GM12878 (cell line): Measurements from ENCODE around the gene STPG1. TPM values are rescaled to one million over a fixed set of nuclear protein-coding genes. Genes with fewer than 3 reads are reported as not detected.

Experiments used
- ATAC-seq: fragments of 200-7000 bp; cut with Tn5 transposase; 3 replicates; pipeline ENCODE4 v1.9.1; 2020; ENCODE audit warnings: mild to moderate bottlenecking, moderate library complexity
- BruUV-seq: library from RNA; stranded (reverse); fragments of 400-500 nt; replicated peaks from 2 replicates; lab custom pipeline; 2021; lab: Mats Ljungman, UMichigan
- CTCF ChIA-PET: fragments of 300-600 bp; sonication (Branson Sonifier 250); formaldehyde crosslinking; extraction: SDS; loops from one replicate; lab custom pipeline; 2021; ENCODE audit warnings: inconsistent platforms; lab: Yijun Ruan, JAX
- POLR2A ChIA-PET: fragments of 350-600 bp; formaldehyde crosslinking; extraction: SDS; loops from one replicate; lab custom pipeline; 2021; ENCODE audit warnings: inconsistent platforms; lab: Charles Lee
- RAD21 ChIA-PET: fragments of 300-600 bp; sonication (Branson Sonifier 250); formaldehyde crosslinking; loops from one replicate; lab custom pipeline; 2023; ENCODE audit warnings: antibody characterized with exemption; ENCODE audit not compliant: unreplicated experiment; lab: Charles Lee
- SMC1A ChIA-PET: fragments of 300-600 bp; sonication (Branson Sonifier 250); formaldehyde crosslinking; loops from one replicate; lab custom pipeline; 2023; ENCODE audit not compliant: unreplicated experiment, uncharacterized antibody; lab: Charles Lee
- DNase-seq: peaks from one replicate; pipeline ENCODE4 v3.0.0-alpha.2; 2011; ENCODE audit warnings: low read depth, low spot score
- FAIRE-seq: peaks from 3 replicates; lab custom pipeline; 2011; peaks lifted over from hg19 to GRCh38; lab: Jason Lieb, UNC
- H2AFZ ChIP-seq: 2 replicates; pipeline ENCODE4 v1.6.0; 2011; ENCODE audit warnings: low read depth, low read length, control low read depth; ENCODE audit not compliant: control insufficient read depth
- H3K27ac ChIP-seq: 2 replicates; pipeline ENCODE4 v1.5.1; 2011; ENCODE audit warnings: control low read depth; ENCODE audit not compliant: control insufficient read depth, insufficient read depth
- H3K27me3 ChIP-seq, 2 experiments: replicated peaks in 1 of 2; 2 replicates each; pipeline versions ENCODE4 v1.6.0 to v1.6.1; 2011; ENCODE audit warnings: low read length in 1 of 2; ENCODE audit not compliant: control insufficient read depth in 2 of 2, insufficient read depth in 2 of 2
- H3K36me3 ChIP-seq, 2 experiments: 2 replicates each; pipeline ENCODE4 v1.5.1; 2011; ENCODE audit warnings: low read length in 1 of 2; ENCODE audit not compliant: control insufficient read depth in 2 of 2, insufficient read depth in 2 of 2
- H3K4me1 ChIP-seq: 2 replicates; pipeline ENCODE4 v1.6.1; 2011; ENCODE audit warnings: mild to moderate bottlenecking, low read length, moderate library complexity, mixed read lengths; ENCODE audit not compliant: control insufficient read depth, insufficient read depth
- H3K4me2 ChIP-seq: 2 replicates; pipeline ENCODE4 v1.6.0; 2011; ENCODE audit warnings: control low read depth; ENCODE audit not compliant: control insufficient read depth, insufficient read depth
- H3K4me3 ChIP-seq: fragments of 200-600 bp; sonication (generic); 2 replicates; pipeline ENCODE4 v1.5.1; 2016
- H3K79me2 ChIP-seq: 2 replicates; pipeline ENCODE4 v1.6.0; 2011; ENCODE audit warnings: low read length; ENCODE audit not compliant: control insufficient read depth, insufficient read depth
- H3K9ac ChIP-seq: 2 replicates; pipeline ENCODE4 v1.8.0; 2011; ENCODE audit warnings: low read length, control low read depth, mixed read lengths; ENCODE audit not compliant: control insufficient read depth, insufficient read depth
- H3K9me3 ChIP-seq: replicated peaks from 3 replicates; pipeline ENCODE4 v1.5.1; 2011; ENCODE audit warnings: mild to moderate bottlenecking, low read length; ENCODE audit not compliant: control insufficient read depth, insufficient read depth
- H4K20me1 ChIP-seq: 2 replicates; pipeline ENCODE4 v1.6.0; 2011; ENCODE audit not compliant: control insufficient read depth, insufficient read depth
- BRCA1 ChIP-seq: IDR thresholded peaks from 2 replicates; pipeline ENCODE4 v1.6.1; 2011; ENCODE audit warnings: low read depth, low read length, improper control_type of control experiment
- ETV6 ChIP-seq, 2 experiments: fragments of 450-650 bp in 1 of 2; IDR thresholded peaks in 1 of 2; conservative IDR thresholded peaks in 1 of 2; 2 replicates each; pipeline ENCODE4 v1.6.1; 2014; ENCODE audit warnings: antibody characterized with exemption in 1 of 2, borderline replicate concordance in 1 of 2, low read depth in 1 of 2, mild to moderate bottlenecking in 1 of 2, moderate library complexity in 1 of 2
- GATAD2B ChIP-seq: fragments of 450-650 bp; conservative IDR thresholded peaks from 2 replicates; pipeline ENCODE4 v1.6.1; 2017; ENCODE audit warnings: low read depth, mild to moderate bottlenecking, moderate library complexity
- MEF2B ChIP-seq: fragments of 450-650 bp; IDR thresholded peaks from 2 replicates; pipeline ENCODE4 v1.6.1; 2018; ENCODE audit warnings: mild to moderate bottlenecking, moderate library complexity; ENCODE audit not compliant: partially characterized antibody, poor library complexity, severe bottlenecking
- NFYB ChIP-seq: IDR thresholded peaks from 2 replicates; pipeline ENCODE4 v1.6.1; 2011; ENCODE audit warnings: low read depth, mild to moderate bottlenecking, low read length, improper control_type of control experiment, moderate library complexity; ENCODE audit not compliant: insufficient read depth
- RCOR1 ChIP-seq: conservative IDR thresholded peaks from 2 replicates; pipeline ENCODE4 v1.6.1; 2012; ENCODE audit warnings: low read depth, low read length, improper control_type of control experiment
- SREBF2 ChIP-seq: IDR thresholded peaks from 2 replicates; pipeline ENCODE4 v1.6.1; 2012; ENCODE audit warnings: mild to moderate bottlenecking, low read length
- TARDBP ChIP-seq: IDR thresholded peaks from 2 replicates; pipeline ENCODE4 v1.6.1; 2016; ENCODE audit warnings: borderline replicate concordance
- TBL1XR1 ChIP-seq: IDR thresholded peaks from 2 replicates; pipeline ENCODE4 v1.6.1; 2012; ENCODE audit warnings: low read depth, low read length, improper control_type of control experiment
- WRNIP1 ChIP-seq: IDR thresholded peaks from 2 replicates; pipeline ENCODE4 v1.6.1; 2011; ENCODE audit warnings: low read depth, low read length, improper control_type of control experiment, borderline replicate concordance
- ZNF24 ChIP-seq: fragments of 450-650 bp; IDR thresholded peaks from 2 replicates; pipeline ENCODE4 v1.6.1; 2017; ENCODE audit warnings: antibody characterized with exemption, mild to moderate bottlenecking
- WGBS: methylation state at CpG from one replicate; pipeline ENCODE4 v1.1.6; 2016; ENCODE audit warnings: low lambda C conversion rate; ENCODE audit not compliant: insufficient replicate concordance, insufficient coverage; ENCODE audit errors: missing lambda C conversion rate; 5-methylcytosine and 5-hydroxymethylcytosine counted together
- in situ Hi-C: fragments of 300-500 bp; cut with MboI; formaldehyde crosslinking; loops from 9 replicates; pipeline ENCODE4 v1.14.3; 2018; ENCODE audit warnings: mixed read lengths
- intact Hi-C: fragments of 100-400 bp; cut with micrococcal nuclease; formaldehyde crosslinking; loops from one replicate; pipeline ENCODE4 v1.14.2; 2022; ENCODE audit not compliant: unreplicated experiment
- polyA plus RNA-seq, 11 experiments: library from polyadenylated mRNA; depleted of rRNA in 4 of 11; unstranded in 6 of 11; stranded (reverse) in 5 of 11; fragments of >200 nt; fragmentation: Nextera tagmentation in 4 of 11; fragmentation: Illumina TruSeq in 1 of 11; extraction: Ambion mirVana in 4 of 11; extraction: Trizol in 1 of 11; gene quantifications; 1 replicate in 1 of 11; 2 replicates in 10 of 11; pipeline versions ENCODE4 v1.2.1 to v1.2.3, GENCODE V29; 2011 to 2016; ENCODE audit warnings: inconsistent platforms in 2 of 11, missing spikeins in 2 of 11, low read depth in 1 of 11
- total RNA-seq, 4 experiments: library from RNA; depleted of rRNA in 3 of 4; stranded (reverse); fragments of >200 nt in 3 of 4; fragmentation: Illumina TruSeq in 1 of 4; extraction: Trizol in 1 of 4; gene quantifications; 2 replicates each; pipeline versions ENCODE4 v1.2.1 to v1.2.3, GENCODE V29; 2013 to 2021
- TF ChIP-seq, protein P1 (sequence below): fragments of 450-650 bp; IDR thresholded peaks from 2 replicates; pipeline ENCODE4 v1.6.1; 2016; ENCODE audit warnings: mild to moderate bottlenecking
- TF ChIP-seq, protein P2 (sequence below): IDR thresholded peaks from 2 replicates; pipeline ENCODE4 v1.6.1; 2011; ENCODE audit warnings: borderline replicate concordance, low read depth, mild to moderate bottlenecking, moderate library complexity, mixed read lengths, low read length; ENCODE audit not compliant: insufficient read depth; ENCODE audit errors: extremely low read length
- TF ChIP-seq, protein P3 (sequence below): fragments of 450-650 bp; IDR thresholded peaks from 2 replicates; pipeline ENCODE4 v1.6.1; 2017; ENCODE audit warnings: mild to moderate bottlenecking, moderate library complexity

The STPG1 gene
- total and polyA plus RNA-seq, 10 of the 15 experiments (the other 5 are each of a cell fraction or from before 2014, with no cell fraction given): 0.22 to 2.6 (median 0.73) TPM

DNA sequence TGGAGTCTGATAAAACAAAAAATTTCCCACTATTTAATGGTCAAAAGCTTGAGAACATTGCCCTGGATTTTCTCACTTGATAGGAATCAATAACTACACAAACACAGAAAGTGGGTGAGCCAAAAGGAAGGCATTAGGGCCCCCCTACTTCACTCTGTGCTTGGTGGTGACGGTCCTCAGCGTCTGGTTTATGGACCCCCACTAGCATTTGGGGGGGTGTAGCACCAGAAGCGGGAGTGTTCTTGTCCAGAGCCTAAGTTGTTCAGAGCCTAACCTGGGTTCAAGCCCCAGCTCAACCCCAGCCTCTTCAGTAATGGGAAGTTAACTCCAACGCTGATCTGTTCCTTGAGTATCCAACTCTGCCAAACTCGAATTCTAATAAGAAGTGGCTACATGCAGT is 33.1 kb downstream of the STPG1 start:
- FAIRE-seq: no peak
- no peak overlapping the region for H3K27ac ChIP-seq

More for the DNA sequence above, 33.1 kb downstream of the STPG1 start:
- DNase-seq: no peak
- RAD21 ChIA-PET: interaction anchor here (0.6 to 3.8 kb wide), 2 partner anchors 11 to 385 kb away, joined by 3 to 12 read pairs; no protein-coding TSS in a partner anchor
- Histone ChIP-seq H3K9me3 (no peaks in the 10 kb centered on the region), H3K36me3 (no peaks in the 10 kb centered on the region), H3K4me2 (no peak overlapping the region), H2AFZ (no peak overlapping the region), H3K27me3 (no peaks in the 10 kb centered on the region), H3K4me1 (peaks cover 18% of the 10 kb centered on the region), H4K20me1 (no peaks in the 10 kb centered on the region), H3K4me3 (no peak overlapping the region), H3K9ac (no peak overlapping the region), H3K79me2 (no peaks in the 10 kb centered on the region)
- CTCF ChIA-PET: interaction anchor here (1.1 to 3.2 kb wide), 3 partner anchors 10 to 230 kb away, joined by 7 to 9 read pairs (median 9); no protein-coding TSS in a partner anchor
- BruUV-seq: no TSS peak
- TF ChIP-seq, protein P1, sequence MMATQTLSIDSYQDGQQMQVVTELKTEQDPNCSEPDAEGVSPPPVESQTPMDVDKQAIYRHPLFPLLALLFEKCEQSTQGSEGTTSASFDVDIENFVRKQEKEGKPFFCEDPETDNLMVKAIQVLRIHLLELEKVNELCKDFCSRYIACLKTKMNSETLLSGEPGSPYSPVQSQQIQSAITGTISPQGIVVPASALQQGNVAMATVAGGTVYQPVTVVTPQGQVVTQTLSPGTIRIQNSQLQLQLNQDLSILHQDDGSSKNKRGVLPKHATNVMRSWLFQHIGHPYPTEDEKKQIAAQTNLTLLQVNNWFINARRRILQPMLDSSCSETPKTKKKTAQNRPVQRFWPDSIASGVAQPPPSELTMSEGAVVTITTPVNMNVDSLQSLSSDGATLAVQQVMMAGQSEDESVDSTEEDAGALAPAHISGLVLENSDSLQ: no peak
- TF ChIP-seq, protein P2, sequence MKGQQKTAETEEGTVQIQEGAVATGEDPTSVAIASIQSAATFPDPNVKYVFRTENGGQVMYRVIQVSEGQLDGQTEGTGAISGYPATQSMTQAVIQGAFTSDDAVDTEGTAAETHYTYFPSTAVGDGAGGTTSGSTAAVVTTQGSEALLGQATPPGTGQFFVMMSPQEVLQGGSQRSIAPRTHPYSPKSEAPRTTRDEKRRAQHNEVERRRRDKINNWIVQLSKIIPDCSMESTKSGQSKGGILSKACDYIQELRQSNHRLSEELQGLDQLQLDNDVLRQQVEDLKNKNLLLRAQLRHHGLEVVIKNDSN: no peak
- TF ChIP-seq TBL1XR1: no peak
- no peak for TF ChIP-seq GATAD2B
- no peak for TF ChIP-seq ZNF24
- no peak for TF ChIP-seq MEF2B
- TF ChIP-seq, protein P3, sequence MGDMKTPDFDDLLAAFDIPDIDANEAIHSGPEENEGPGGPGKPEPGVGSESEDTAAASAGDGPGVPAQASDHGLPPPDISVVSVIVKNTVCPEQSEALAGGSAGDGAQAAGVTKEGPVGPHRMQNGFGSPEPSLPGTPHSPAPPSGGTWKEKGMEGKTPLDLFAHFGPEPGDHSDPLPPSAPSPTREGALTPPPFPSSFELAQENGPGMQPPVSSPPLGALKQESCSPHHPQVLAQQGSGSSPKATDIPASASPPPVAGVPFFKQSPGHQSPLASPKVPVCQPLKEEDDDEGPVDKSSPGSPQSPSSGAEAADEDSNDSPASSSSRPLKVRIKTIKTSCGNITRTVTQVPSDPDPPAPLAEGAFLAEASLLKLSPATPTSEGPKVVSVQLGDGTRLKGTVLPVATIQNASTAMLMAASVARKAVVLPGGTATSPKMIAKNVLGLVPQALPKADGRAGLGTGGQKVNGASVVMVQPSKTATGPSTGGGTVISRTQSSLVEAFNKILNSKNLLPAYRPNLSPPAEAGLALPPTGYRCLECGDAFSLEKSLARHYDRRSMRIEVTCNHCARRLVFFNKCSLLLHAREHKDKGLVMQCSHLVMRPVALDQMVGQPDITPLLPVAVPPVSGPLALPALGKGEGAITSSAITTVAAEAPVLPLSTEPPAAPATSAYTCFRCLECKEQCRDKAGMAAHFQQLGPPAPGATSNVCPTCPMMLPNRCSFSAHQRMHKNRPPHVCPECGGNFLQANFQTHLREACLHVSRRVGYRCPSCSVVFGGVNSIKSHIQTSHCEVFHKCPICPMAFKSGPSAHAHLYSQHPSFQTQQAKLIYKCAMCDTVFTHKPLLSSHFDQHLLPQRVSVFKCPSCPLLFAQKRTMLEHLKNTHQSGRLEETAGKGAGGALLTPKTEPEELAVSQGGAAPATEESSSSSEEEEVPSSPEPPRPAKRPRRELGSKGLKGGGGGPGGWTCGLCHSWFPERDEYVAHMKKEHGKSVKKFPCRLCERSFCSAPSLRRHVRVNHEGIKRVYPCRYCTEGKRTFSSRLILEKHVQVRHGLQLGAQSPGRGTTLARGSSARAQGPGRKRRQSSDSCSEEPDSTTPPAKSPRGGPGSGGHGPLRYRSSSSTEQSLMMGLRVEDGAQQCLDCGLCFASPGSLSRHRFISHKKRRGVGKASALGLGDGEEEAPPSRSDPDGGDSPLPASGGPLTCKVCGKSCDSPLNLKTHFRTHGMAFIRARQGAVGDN: no peak
- no peak for TF ChIP-seq TARDBP
- no peak for TF ChIP-seq NFYB
- no peak for TF ChIP-seq BRCA1
- no peak for TF ChIP-seq SREBF2
- no peak for TF ChIP-seq WRNIP1
- TF ChIP-seq RCOR1: no peak
- TF ChIP-seq ETV6 (conservative IDR thresholded peaks at IDR 0.05 in 1 of 2, IDR thresholded peaks at IDR 0.05 in 1 of 2; ENCODE audit: borderline replicate concordance in 1 of 2, low read depth in 1 of 2): no peak
- 77% methylated on average over 5 of the region's 5 CpGs for WGBS
- POLR2A ChIA-PET: interaction anchor here (0.6 kb wide), 1 partner anchor 438 kb away, joined by 3 read pairs; no protein-coding TSS in a partner anchor
- SMC1A ChIA-PET: interaction anchor here (3.6 kb wide), 1 partner anchor 11 kb away, joined by 16 read pairs; no protein-coding TSS in a partner anchor
- in situ Hi-C loops (no loop called here), intact Hi-C loops (no loop called here)
- ATAC-seq: no peak
